Parathyroid adenoma (tissue), 2 donors: ENCODE measurements around the gene SHISA5.

Experiments used
- H2AFZ ChIP-seq: fragments of 300-600 bp; sonication (generic); one replicate; pipeline ENCODE4 v1.7.0; 2017; ENCODE audit warnings: antibody characterized with exemption, mild to moderate bottlenecking
- H3K27ac ChIP-seq: fragments of 300-600 bp; sonication (generic); one replicate; pipeline ENCODE4 v1.7.0; 2017
- H3K27me3 ChIP-seq: fragments of 300-600 bp; sonication (generic); one replicate; pipeline ENCODE4 v1.7.0; 2017; ENCODE audit warnings: low read length; ENCODE audit not compliant: control insufficient read depth, insufficient read depth
- H3K36me3 ChIP-seq: fragments of 300-600 bp; sonication (generic); one replicate; pipeline ENCODE4 v1.7.0; 2017; ENCODE audit warnings: low read length; ENCODE audit not compliant: control insufficient read depth, insufficient read depth
- H3K4me1 ChIP-seq: fragments of 300-600 bp; sonication (generic); one replicate; pipeline ENCODE4 v1.7.0; 2017; ENCODE audit warnings: control low read depth
- H3K4me2 ChIP-seq: fragments of 300-600 bp; sonication (generic); one replicate; pipeline ENCODE4 v1.7.0; 2017; ENCODE audit warnings: low read length
- H3K4me3 ChIP-seq: fragments of 300-600 bp; sonication (generic); one replicate; pipeline ENCODE4 v1.7.0; 2017; ENCODE audit warnings: low read depth, low read length
- H3K79me2 ChIP-seq: fragments of 300-600 bp; sonication (generic); one replicate; pipeline ENCODE4 v1.7.0; 2017; ENCODE audit warnings: control low read depth
- H3K9ac ChIP-seq: fragments of 300-600 bp; sonication (generic); one replicate; pipeline ENCODE4 v1.7.0; 2017; ENCODE audit warnings: mild to moderate bottlenecking
- H3K9me3 ChIP-seq: fragments of 300-600 bp; sonication (generic); one replicate; pipeline ENCODE4 v1.7.0; 2017; ENCODE audit warnings: low read length; ENCODE audit not compliant: control insufficient read depth
- CTCF ChIP-seq: fragments of 300-600 bp; sonication (generic); IDR thresholded peaks from one replicate; pipeline ENCODE4 v1.7.0; 2017; ENCODE audit warnings: antibody characterized with exemption, mild to moderate bottlenecking
- donor health status: primary hyperparathyroidism.

The SHISA5 gene

DNA sequence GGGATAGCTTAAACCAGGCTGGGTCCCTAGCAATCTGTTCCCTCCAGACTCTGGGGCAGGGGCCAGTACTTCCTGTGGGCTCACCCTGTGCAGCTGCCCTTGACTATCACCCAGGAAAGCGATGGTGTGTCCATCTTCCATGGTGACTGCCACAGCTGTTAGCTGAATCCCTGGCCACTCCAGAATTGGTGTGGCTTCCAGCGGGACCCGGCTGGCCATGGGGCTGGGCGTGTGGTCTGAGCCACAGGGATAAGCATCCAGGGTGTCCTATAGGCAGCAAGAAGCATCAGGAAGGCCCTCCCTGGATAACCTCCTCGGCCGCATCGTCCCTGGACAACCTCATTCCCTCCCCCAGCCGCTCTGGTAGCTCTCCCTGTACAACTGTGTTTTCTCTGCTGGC lies 81.3 kb downstream of the SHISA5 start:
- Histone ChIP-seq H3K27me3 (no peaks in the 10 kb centered on the region), H3K36me3 (no peaks in the 10 kb centered on the region), H3K27ac (no peak overlapping the region), H2AFZ (no peak overlapping the region), H3K79me2 (no peaks in the 10 kb centered on the region), H3K4me2 (no peak overlapping the region), H3K9ac (no peak overlapping the region), H3K4me1 (peaks cover 19% of the 10 kb centered on the region), H3K9me3 (no peaks in the 10 kb centered on the region), H3K4me3 (no peak overlapping the region)
- TF ChIP-seq CTCF: no peak

DNA sequence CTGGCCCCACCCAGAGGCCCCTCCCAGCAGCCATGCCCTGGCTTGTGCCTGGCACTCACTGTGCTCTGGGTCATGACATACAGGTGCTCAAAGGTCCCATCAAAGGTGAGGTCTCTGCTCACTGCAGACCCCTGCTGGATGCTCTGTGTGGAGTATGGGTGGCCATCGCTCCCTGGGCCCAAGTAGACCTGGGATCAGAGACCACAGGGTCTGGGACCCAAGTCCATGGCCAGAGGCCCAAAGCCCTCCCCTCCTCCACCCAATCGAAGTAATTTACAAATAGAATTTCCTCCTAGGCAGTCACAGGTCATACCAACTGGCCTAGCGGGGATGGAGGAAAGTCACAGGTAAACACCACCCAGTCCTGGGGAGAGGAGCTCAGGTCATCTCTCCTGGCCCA lies 81.7 kb downstream of the SHISA5 start:
- Histone ChIP-seq H3K4me2 (no peak overlapping the region), H3K9ac (no peak overlapping the region), H3K4me3 (no peak overlapping the region), H3K4me1 (peaks cover 15% of the 10 kb centered on the region), H3K9me3 (no peaks in the 10 kb centered on the region), H3K27me3 (no peaks in the 10 kb centered on the region), H2AFZ (no peak overlapping the region), H3K27ac (no peak overlapping the region), H3K36me3 (no peaks in the 10 kb centered on the region), H3K79me2 (no peaks in the 10 kb centered on the region)
- TF ChIP-seq CTCF: no peak

DNA sequence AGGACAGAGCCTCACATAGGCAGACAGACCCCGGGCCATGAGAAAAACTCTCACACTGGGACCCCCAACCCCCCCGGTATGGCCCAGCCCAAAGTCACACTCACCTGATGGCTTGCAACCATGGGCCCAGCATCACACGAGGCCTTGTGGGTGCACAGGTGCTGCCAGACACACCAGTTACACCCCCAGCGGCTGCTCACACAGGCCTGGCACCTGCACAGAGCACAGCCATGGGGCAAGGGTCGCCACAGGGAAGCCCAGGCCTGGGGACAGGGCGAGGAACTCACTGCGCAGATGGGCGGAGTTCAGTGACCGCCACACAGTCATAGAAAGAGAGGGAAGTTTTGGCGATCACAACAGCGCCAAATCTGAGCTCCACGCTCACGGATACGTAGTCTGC lies 83.4 kb downstream of the SHISA5 start:
- H3K4me2 ChIP-seq: no peak overlapping the region
- H3K9ac ChIP-seq: no peak overlapping the region
- no peak overlapping the region for H3K4me3 ChIP-seq
- H3K4me1 ChIP-seq: no peaks in the 10 kb centered on the region
- no peaks in the 10 kb centered on the region for H3K36me3 ChIP-seq
- no peak for TF ChIP-seq CTCF
- no peaks in the 10 kb centered on the region for H3K79me2 ChIP-seq
- H3K27ac ChIP-seq: no peak overlapping the region
- H3K9me3 ChIP-seq: no peaks in the 10 kb centered on the region
- H2AFZ ChIP-seq: no peak overlapping the region
- H3K27me3 ChIP-seq: no peaks in the 10 kb centered on the region

DNA sequence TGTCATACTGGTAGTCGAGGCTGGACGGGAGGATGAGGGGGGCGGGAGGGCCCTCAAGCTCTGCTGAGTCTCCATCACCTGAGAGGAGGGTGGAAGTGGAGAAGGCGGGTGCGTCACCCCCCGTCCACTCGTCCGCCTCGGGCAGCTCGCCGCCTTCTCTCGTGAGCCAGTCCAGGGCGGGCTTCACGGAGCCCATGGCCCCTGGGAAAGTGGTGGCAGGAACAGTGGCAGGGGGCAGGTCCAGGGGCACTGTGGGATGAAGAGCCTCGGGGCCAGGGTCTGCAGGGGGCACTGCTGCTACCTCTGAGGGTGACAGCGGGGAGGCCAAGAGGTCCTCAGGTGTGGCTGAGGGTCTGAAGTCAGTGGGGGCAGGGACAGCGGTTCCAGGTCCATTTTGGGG lies 84.4 kb downstream of the SHISA5 start:
- Histone ChIP-seq H3K79me2 (no peaks in the 10 kb centered on the region), H2AFZ (no peak overlapping the region), H3K9me3 (no peaks in the 10 kb centered on the region), H3K36me3 (no peaks in the 10 kb centered on the region), H3K9ac (no peak overlapping the region), H3K4me1 (no peaks in the 10 kb centered on the region), H3K27ac (no peak overlapping the region), H3K4me3 (no peak overlapping the region), H3K4me2 (no peak overlapping the region), H3K27me3 (no peaks in the 10 kb centered on the region)
- TF ChIP-seq CTCF: no peak

GRCh38 chr3:48419149-48419548 lies 84.8 kb downstream of the SHISA5 start:
- Histone ChIP-seq H2AFZ (no peak overlapping the region), H3K4me3 (no peak overlapping the region), H3K4me2 (no peak overlapping the region), H3K9ac (no peak overlapping the region), H3K9me3 (no peaks in the 10 kb centered on the region), H3K4me1 (no peaks in the 10 kb centered on the region), H3K79me2 (no peaks in the 10 kb centered on the region), H3K27ac (no peak overlapping the region), H3K36me3 (no peaks in the 10 kb centered on the region), H3K27me3 (no peaks in the 10 kb centered on the region)
- no peak for TF ChIP-seq CTCF
